H1 (cell line): ENCODE results near the gene PRKN.

Experiments used
- BACH1 ChIP-seq: IDR thresholded peaks from 2 replicates; pipeline ENCODE4 v1.6.1; 2012; ENCODE audit warnings: low read length, improper control_type of control experiment
- BCL11A ChIP-seq, 2 experiments: IDR thresholded peaks; one replicate each; pipeline ENCODE4 v1.6.1; 2011; ENCODE audit warnings: low read depth in 2 of 2, low read length in 2 of 2, mild to moderate bottlenecking in 2 of 2
- CHD2 ChIP-seq: IDR thresholded peaks from 2 replicates; pipeline ENCODE4 v1.6.1; 2012; ENCODE audit warnings: low read length, improper control_type of control experiment
- EZH2 ChIP-seq: fragments of 200-600 bp; sonication (generic); IDR thresholded peaks from 2 replicates; pipeline ENCODE4 v1.7.1; 2012; ENCODE audit warnings: low read depth, mild to moderate bottlenecking, moderate library complexity, low read length, inconsistent platforms; ENCODE audit not compliant: severe bottlenecking
- HDAC2 ChIP-seq, 2 experiments: fragments of 300-600 bp in 1 of 2; sonication (generic) in 1 of 2; IDR thresholded peaks; 2 replicates each; pipeline ENCODE4 v1.6.1; 2011 to 2012; ENCODE audit warnings: low read depth in 2 of 2, low read length in 2 of 2, mild to moderate bottlenecking in 2 of 2, moderate library complexity in 2 of 2, borderline replicate concordance in 1 of 2, inconsistent platforms in 1 of 2
- KDM1A ChIP-seq: fragments of 200-600, 300-600 bp; sonication (generic); IDR thresholded peaks from 2 replicates; pipeline ENCODE4 v1.7.1; 2016; ENCODE audit warnings: mild to moderate bottlenecking, low read length, borderline replicate concordance
- PHF8 ChIP-seq: fragments of 200-600 bp; sonication (generic); conservative IDR thresholded peaks from 2 replicates; pipeline ENCODE4 v1.7.1; 2012; ENCODE audit warnings: low read depth, mild to moderate bottlenecking, inconsistent platforms, low read length, moderate library complexity

- TF ChIP-seq KDM1A = no peak
- no peak for TF ChIP-seq EZH2
- no peak for TF ChIP-seq BACH1
- no peak for TF ChIP-seq CHD2
- TF ChIP-seq HDAC2 (IDR thresholded peaks at IDR 0.05; ENCODE audit: borderline replicate concordance in 1 of 2, low read depth in 2 of 2, low read length in 2 of 2) = no peak
- no peak for TF ChIP-seq PHF8
- TF ChIP-seq BCL11A (IDR thresholded peaks at IDR 0.05; ENCODE audit: low read depth in 2 of 2, low read length in 2 of 2) = no peak
Observed at GRCh38 chr6:162750776-162751175, 23.2 kb upstream of the PRKN start.
